Measurements from ENCODE around the gene FAM234A.

The FAM234A gene

DNA sequence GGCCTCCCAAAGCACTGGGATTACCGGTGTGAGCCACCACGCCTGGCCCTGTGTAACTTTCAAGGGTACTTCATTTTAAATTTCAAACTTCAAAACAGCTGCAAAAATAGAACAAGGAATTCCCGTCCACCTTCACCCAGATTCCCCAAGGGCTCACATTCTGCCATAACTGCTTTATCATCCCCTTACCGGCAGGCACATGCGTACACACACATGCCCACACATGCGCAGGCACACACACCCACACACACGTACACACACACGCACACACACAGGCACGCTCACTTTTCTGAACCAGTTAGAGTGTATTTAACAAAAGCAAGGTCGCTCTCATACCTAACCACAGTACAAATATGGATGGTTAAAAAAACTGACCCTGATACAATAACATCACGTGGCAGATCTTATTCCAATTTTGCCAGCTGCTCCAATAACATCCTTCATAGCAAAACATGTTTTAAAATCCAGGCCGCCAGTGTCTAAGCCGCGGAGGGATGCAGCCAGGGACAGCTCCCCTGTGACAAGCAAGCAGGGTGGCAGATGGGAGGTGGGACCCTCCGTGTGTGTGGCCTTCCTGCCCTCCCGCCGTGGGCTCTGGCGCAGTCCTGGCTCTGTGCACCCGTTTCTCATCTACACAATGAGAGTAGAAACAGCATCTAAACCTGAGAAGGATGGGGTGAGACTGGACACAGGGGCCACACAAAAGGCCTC, 71.5 kb downstream of the FAM234A start:
- DNase-seq, result no peak

DNA sequence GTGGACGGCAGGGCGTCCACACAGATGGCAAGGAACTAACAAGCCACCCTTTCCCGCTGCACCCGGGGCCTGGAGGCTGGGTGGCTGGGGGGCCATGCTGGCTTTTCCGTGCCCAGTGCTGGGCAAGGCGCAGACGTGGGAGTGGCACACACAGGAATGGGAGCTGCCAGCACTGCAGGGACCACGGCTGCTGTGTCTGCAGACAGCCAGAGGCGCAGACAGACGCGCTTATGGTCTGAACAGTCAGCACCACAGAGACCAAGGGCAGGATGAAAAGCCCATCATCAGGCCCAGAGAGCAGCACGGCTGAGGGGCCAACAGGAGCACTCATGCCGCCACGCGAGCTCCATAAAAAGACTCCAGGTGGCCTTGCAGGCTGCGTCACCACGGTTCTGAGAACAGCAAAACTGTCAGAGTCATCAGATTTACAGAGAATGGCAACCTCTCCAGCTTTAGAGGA, 72.3 kb downstream of the FAM234A start:
- DNase-seq, result no peak

DNA sequence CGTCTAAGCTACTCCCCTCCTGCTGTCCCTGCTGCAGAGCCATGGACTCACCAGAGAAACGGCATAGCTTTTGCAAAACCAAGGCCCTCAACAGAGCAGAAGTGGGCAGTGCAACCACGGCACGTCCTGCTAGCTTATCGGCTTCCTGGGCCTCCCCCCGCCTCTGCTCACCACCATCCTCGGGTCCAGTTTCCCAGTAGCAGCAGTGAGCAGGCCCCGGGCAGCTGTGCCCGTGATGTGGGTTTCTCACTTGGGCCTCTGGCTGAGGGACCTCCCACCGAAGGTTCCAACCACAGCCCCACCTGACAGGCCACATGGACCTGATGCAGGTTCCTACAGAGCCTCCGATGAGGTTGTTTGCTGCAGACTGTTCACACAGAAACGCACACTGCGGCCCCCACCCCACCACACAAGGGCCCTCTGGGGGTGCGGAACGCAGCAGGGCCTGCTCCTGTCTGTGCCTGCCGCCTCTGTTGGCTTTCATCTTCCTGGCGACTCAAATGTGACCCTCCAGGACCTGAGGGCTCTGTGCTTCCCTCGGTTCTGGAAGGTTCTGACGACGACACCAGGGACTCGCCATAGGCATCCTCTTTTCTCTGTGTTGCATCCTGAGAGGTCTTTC, 73.2 kb downstream of the FAM234A start:
- peak in 1 of 2 donors; percentile 12 for DNase-seq

DNA sequence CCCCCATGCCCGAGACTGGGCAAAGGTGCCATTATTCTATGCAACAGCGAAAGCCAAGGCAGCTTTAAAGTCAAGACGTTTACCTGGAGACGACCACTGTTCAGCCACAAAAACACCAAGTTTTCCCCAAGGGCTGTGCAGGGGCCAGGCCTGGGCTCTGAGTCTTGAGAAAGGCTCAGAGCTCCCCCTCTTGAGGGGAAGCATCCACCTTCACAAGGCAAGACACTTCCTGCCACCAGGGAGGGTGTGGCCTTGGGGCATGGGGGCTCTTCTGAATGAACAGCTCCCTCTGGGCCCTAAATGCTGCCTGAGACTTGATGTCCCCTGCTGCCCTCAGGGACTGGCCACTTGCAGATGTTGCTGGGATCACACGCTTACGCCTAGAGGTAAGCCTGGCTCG, 74.9 kb downstream of the FAM234A start:
- peak in 1 of 2 donors; percentile 21 for DNase-seq

DNA sequence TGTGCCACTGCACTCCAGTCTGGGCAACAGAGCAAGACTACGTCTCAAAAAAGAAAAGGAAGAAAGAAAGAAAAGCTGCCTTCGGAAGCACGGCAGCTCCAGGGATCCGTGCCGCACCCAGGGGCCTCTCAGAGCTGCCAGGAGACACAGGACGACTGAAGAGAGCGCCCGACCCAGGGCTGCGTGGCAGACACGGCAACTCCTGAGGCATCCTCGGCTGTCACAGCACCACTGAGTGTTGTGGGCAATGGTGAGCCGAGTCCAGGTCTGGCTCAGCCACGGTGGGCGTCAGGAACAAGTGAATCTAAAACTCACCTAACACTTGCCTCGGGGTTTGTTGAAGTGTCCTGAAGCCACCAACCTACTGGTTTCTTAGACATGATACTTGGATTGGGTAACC, 77.1 kb downstream of the FAM234A start:
- no peak for DNase-seq

DNA sequence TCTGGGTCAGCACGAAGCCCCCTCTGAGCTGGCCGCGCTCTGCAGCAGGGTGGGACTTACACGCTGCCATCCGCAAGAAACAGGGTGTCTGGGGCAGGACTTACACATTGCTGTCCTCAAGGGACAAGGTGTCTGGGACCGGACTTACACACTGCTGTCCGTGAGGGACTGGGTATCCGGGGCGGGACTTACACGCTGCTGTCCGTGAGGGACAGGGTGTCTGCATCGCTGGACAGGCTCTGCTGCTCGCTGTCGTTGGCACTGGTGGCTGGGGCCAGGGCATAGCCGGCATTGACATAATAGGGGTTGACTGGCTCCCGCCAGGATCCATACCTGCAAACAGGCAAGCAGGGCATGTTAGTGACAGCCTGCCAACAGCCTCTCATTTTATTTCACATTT, 79.7 kb downstream of the FAM234A start:
- no peak for DNase-seq

DNA sequence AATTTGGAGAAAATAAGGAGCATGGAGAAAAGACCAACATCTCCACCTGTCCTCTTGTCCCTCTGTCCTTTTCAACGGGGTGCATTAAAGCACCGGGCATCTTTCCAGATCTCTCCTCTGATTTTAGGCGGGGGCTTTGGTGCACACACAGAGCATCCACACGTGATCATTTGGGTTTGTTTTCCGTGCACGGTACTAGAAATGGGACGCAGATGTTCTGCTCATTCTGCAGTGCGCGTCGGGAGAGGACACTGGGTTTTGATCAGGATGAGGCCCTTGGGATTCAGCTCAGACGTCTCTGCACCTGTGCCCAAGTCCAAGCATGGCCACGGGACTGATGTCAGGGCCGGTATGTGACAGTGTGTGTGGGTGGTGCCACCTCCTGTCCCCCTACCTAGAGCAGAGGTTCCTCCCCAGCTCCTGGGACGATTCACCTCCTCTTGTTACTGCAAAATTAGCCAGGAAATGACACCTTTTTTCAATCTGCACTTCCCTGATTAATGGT, 80.2 kb downstream of the FAM234A start:
- no peak for DNase-seq

All from CD4-positive, alpha-beta T cell treated with Interleukin-1 beta for 1 hour (primary cell).